ENCODE data around the gene TENT4B. TPM values are rescaled to one million over a fixed set of nuclear protein-coding genes. Genes with fewer than 3 reads are reported as not detected.

TENT4B gene
- total RNA-seq, 1 experiment from 2014 or later: 16.9 TPM

DNA sequence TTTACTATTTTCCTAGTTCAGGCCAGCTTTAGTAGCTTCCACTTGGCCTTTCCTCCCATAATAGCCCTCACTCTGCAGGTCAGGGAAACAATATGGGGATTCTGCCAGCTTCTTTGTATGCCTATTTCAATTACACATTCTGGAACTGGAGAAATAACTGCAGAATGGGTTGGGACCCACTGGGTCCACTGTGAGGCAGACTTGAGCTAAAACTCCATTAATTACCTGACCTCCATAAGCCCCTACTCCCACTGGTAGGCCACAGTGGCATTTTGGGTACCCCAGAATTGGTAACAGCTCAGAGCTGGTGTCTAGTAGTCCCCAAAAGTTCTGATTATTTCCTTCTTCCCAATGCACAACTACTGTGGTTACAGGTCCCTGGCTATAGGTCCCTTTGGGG is 16.7 kb upstream of the TENT4B start:
- Histone ChIP-seq H3K4me2 (ENCODE audit: low read length) (no peak overlapping the region), H3K79me2 (ENCODE audit: insufficient read depth, low read length) (no peaks in the 10 kb centered on the region), H3K9me2 (ENCODE audit: insufficient read depth) (no peaks in the 10 kb centered on the region), H2AFZ (ENCODE audit: low read depth, low read length, poor library complexity, severe bottlenecking) (no peak overlapping the region), H3K4me1 (ENCODE audit: control insufficient read depth in 1 of 2, insufficient read depth in 2 of 2, low read length in 2 of 2) (no peaks in the 10 kb centered on the region), H3K27me3 (ENCODE audit: insufficient read depth, low read length) (no peaks in the 10 kb centered on the region), H3K36me3 (ENCODE audit: control insufficient read depth in 1 of 2, insufficient read depth in 2 of 2, low read length in 2 of 2) (no peaks in the 10 kb centered on the region), H3K27ac (ENCODE audit: low read depth, low read length) (no peak overlapping the region), H3K4me3 (replicated peaks in 1 of 2; ENCODE audit: low read depth in 1 of 2, low read length in 2 of 2) (no peak overlapping the region), H3K9ac (ENCODE audit: low read length) (no peak overlapping the region), H4K20me1 (ENCODE audit: insufficient read depth) (no peaks in the 10 kb centered on the region), H3K9me3 (ENCODE audit: control insufficient read depth in 1 of 2, insufficient read depth in 1 of 2, low read depth in 1 of 2, low read length in 2 of 2) (no peaks in the 10 kb centered on the region)
- intact Hi-C loops (cut with micrococcal nuclease): loop anchor here (10.0 kb wide), 1 partner anchor 538 kb away; no protein-coding TSS in a partner anchor
- ChIA-PET POLR2A (no interaction called here), RAD21 (ENCODE audit: low non-redundant PET in 1 of 2, low total read pairs in 2 of 2, uncharacterized antibody in 2 of 2, unreplicated experiment in 2 of 2) (no interaction called here), CTCF (interaction anchor here (1.5 kb wide), 1 partner anchor 75 kb away, joined by 12 read pairs; no protein-coding TSS in a partner anchor)
- TF ChIP-seq POLR2A (IDR thresholded peaks at IDR 0.05; ENCODE audit: borderline replicate concordance, extremely low read depth, insufficient read depth, insufficient read length): no peak
- TF ChIP-seq EGR1 (IDR thresholded peaks at IDR 0.05; ENCODE audit: low read depth): no peak
- no peak for TF ChIP-seq ELF1 (IDR thresholded peaks at IDR 0.05; ENCODE audit: borderline replicate concordance, low read depth)
- TF ChIP-seq, protein P1, sequence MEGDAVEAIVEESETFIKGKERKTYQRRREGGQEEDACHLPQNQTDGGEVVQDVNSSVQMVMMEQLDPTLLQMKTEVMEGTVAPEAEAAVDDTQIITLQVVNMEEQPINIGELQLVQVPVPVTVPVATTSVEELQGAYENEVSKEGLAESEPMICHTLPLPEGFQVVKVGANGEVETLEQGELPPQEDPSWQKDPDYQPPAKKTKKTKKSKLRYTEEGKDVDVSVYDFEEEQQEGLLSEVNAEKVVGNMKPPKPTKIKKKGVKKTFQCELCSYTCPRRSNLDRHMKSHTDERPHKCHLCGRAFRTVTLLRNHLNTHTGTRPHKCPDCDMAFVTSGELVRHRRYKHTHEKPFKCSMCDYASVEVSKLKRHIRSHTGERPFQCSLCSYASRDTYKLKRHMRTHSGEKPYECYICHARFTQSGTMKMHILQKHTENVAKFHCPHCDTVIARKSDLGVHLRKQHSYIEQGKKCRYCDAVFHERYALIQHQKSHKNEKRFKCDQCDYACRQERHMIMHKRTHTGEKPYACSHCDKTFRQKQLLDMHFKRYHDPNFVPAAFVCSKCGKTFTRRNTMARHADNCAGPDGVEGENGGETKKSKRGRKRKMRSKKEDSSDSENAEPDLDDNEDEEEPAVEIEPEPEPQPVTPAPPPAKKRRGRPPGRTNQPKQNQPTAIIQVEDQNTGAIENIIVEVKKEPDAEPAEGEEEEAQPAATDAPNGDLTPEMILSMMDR (IDR thresholded peaks at IDR 0.05 in 2 of 3, conservative IDR thresholded peaks at IDR 0.05 in 1 of 3; ENCODE audit: borderline replicate concordance in 1 of 3, insufficient read depth in 1 of 3, low read depth in 2 of 3, low read length in 2 of 3): no peak
- TF ChIP-seq, protein P2, sequence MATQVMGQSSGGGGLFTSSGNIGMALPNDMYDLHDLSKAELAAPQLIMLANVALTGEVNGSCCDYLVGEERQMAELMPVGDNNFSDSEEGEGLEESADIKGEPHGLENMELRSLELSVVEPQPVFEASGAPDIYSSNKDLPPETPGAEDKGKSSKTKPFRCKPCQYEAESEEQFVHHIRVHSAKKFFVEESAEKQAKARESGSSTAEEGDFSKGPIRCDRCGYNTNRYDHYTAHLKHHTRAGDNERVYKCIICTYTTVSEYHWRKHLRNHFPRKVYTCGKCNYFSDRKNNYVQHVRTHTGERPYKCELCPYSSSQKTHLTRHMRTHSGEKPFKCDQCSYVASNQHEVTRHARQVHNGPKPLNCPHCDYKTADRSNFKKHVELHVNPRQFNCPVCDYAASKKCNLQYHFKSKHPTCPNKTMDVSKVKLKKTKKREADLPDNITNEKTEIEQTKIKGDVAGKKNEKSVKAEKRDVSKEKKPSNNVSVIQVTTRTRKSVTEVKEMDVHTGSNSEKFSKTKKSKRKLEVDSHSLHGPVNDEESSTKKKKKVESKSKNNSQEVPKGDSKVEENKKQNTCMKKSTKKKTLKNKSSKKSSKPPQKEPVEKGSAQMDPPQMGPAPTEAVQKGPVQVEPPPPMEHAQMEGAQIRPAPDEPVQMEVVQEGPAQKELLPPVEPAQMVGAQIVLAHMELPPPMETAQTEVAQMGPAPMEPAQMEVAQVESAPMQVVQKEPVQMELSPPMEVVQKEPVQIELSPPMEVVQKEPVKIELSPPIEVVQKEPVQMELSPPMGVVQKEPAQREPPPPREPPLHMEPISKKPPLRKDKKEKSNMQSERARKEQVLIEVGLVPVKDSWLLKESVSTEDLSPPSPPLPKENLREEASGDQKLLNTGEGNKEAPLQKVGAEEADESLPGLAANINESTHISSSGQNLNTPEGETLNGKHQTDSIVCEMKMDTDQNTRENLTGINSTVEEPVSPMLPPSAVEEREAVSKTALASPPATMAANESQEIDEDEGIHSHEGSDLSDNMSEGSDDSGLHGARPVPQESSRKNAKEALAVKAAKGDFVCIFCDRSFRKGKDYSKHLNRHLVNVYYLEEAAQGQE (IDR thresholded peaks at IDR 0.05; ENCODE audit: low read depth): no peak
- TF ChIP-seq, protein P3, sequence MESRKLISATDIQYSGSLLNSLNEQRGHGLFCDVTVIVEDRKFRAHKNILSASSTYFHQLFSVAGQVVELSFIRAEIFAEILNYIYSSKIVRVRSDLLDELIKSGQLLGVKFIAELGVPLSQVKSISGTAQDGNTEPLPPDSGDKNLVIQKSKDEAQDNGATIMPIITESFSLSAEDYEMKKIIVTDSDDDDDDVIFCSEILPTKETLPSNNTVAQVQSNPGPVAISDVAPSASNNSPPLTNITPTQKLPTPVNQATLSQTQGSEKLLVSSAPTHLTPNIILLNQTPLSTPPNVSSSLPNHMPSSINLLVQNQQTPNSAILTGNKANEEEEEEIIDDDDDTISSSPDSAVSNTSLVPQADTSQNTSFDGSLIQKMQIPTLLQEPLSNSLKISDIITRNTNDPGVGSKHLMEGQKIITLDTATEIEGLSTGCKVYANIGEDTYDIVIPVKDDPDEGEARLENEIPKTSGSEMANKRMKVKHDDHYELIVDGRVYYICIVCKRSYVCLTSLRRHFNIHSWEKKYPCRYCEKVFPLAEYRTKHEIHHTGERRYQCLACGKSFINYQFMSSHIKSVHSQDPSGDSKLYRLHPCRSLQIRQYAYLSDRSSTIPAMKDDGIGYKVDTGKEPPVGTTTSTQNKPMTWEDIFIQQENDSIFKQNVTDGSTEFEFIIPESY (IDR thresholded peaks at IDR 0.05; ENCODE audit: extremely low read depth, insufficient replicate concordance, low read length): no peak
- TF ChIP-seq EZH2 (IDR thresholded peaks at IDR 0.05): no peak
- TF ChIP-seq YY1 (IDR thresholded peaks at IDR 0.05; ENCODE audit: extremely low read depth, insufficient replicate concordance, low read depth, low read length): no peak
- no peak for TF ChIP-seq ZNF274 (IDR thresholded peaks at IDR 0.05; ENCODE audit: low read depth, low read length)
- no peak for TF ChIP-seq CBX3 (IDR thresholded peaks at IDR 0.05; ENCODE audit: low read depth)
- TF ChIP-seq, protein P4, sequence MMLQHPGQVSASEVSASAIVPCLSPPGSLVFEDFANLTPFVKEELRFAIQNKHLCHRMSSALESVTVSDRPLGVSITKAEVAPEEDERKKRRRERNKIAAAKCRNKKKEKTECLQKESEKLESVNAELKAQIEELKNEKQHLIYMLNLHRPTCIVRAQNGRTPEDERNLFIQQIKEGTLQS (IDR thresholded peaks at IDR 0.05): no peak
- TF ChIP-seq FOSL1 (IDR thresholded peaks at IDR 0.05; ENCODE audit: low read depth): no peak
- TF ChIP-seq SP1 (IDR thresholded peaks at IDR 0.05; ENCODE audit: low read depth): no peak
- TF ChIP-seq JUND (IDR thresholded peaks at IDR 0.05): no peak
- TF ChIP-seq RAD21 (IDR thresholded peaks at IDR 0.05; ENCODE audit: low read depth): no peak; the same call in 1 of the 2 replicates
- TF ChIP-seq EZH2phosphoT487 (IDR thresholded peaks at IDR 0.05; ENCODE audit: borderline replicate concordance): no peak
- TF ChIP-seq, protein P5, sequence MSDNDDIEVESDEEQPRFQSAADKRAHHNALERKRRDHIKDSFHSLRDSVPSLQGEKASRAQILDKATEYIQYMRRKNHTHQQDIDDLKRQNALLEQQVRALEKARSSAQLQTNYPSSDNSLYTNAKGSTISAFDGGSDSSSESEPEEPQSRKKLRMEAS (IDR thresholded peaks at IDR 0.05): no peak
- TF ChIP-seq SIN3A (IDR thresholded peaks at IDR 0.05; ENCODE audit: low read depth): no peak
- no peak for TF ChIP-seq ZFX (IDR thresholded peaks at IDR 0.05)
- no peak for TF ChIP-seq TCF7L2 (IDR thresholded peaks at IDR 0.05; ENCODE audit: borderline replicate concordance, extremely low read depth, insufficient read depth, insufficient read length)
- DNase-seq (ENCODE audit: low read depth, low spot score) (no peak), ATAC-seq (no peak)
- BruUV-seq (replicated peaks): no TSS peak

Data from HCT116 (cell line).